HG03520 (cell line): Measurements from ENCODE around the gene ABO.
"Not testable (repeated sequence)": the region's sequence is repeated elsewhere in the genome, so short reads cannot be mapped to it uniquely, and the experiment has no call there.

Experiments used
- ATAC-seq: cut with Tn5 transposase; IDR thresholded peaks from one replicate; pipeline ENCODE4 v1.9.1; 2021; ENCODE audit warnings: mild to moderate bottlenecking, moderate library complexity; ENCODE audit not compliant: unreplicated experiment

Gene ABO

DNA sequence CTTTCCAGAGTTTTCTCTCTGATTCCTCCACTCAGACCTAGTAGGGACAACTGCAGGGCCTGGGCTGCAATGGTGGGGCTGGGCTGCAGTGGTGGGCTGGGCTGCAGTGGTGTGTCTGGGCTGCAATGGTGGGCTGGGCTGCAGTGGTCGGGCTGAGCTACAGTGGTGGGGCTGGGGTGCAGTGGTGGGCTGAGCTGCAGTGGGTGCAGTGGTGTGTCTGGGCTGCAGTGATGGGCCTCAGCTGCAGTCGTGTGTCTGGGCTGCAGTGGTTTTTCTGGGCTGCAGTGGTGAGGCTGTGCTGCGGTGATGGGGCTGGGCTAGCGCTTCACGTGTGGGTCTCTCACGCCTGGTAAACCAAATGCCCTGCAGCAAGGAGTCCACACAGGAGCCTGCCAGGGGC lies 27.4 kb downstream of the ABO start:
- no peak for ATAC-seq

DNA sequence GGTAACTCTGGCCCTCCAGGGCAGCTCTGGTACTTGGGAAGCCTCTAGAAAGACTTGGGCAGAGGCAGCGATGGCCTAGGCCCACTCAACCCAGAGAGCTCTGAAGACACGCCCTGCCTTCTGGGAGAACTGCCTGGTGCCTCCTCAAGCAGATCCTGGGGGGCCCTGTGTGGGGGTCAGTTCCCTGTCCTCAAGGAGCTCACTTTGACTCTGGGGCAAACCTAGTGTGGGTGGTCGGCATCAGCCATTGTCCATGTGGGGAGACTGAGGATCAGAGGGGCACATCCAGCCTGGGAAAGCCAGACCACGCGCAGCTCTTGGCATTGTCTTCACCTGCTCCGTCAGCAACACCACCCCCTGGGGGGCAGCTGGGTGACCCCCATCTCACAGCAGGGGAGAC lies 28.0 kb downstream of the ABO start:
- no peak for ATAC-seq

- ATAC-seq = no peak
Observed at GRCh38 chr9:133246562-133246961, 28.4 kb downstream of the ABO start.

- no peak for ATAC-seq
Observed at GRCh38 chr9:133242991-133243390, 32.0 kb downstream of the ABO start.

GRCh38 chr9:133242241-133242640 lies 32.8 kb downstream of the ABO start:
- no peak for ATAC-seq

DNA sequence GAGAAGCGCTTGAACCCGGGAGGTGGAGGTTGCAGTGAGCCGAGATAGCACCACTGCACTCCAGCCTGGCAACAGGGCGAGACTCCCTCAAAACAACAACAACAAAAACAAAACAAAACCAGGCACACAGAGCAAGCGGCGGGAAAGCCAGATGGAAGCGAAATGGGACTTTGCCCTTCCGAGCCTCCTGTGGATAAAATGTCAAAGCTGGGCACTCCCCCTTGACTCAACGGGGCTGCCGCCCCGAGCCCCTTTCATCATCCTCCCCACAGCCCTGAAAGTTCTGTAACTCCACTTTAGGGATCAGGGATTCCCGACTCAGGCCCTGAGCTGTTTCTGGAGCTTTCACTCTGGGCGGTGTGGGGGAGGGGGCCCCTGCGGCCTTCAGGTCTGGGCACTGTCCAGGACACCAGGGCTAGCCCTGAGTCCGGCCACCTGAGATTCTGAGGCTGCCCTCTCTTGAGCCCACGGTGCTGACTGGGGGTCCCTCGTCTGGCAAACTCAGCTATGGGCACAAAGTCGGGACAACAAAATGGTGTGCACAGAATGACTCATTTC lies 35.4 kb downstream of the ABO start:
- ATAC-seq = no peak

DNA sequence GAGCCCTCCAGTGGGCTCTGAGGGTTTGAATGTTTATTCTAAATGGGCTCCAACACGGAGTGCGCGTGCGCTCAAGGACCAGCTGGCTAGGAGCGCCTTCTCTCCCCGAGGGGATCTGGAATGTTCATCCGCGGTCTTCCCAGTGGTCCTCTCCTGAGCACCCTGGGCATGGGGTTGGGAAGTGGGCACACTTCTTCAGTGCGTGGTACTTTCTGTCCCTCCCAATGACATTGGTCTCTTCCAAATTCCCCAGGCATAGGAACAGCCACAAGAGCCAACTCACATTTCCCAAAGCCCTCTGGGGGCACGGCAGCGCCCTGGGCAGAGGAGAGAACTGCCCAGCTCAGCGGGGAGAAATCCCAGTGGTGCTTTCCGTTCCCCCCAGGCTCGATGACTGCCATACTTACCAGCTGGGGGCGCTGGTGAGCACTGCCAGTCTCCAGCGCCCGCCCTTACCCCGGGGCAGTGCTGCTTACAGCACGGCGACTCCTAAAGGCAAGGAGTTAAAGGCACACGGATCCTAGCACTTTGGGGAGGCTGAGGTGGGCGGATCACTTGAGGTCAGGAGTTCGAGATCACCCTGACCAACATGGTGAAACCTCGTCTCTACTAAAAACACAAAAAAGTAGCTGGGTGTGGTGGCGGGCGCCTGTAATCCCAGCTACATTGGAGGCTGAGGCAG lies 36.0 kb downstream of the ABO start:
- no peak for ATAC-seq

GRCh38 chr9:133238272-133238850 lies 36.6 kb downstream of the ABO start:
- no peak for ATAC-seq

DNA sequence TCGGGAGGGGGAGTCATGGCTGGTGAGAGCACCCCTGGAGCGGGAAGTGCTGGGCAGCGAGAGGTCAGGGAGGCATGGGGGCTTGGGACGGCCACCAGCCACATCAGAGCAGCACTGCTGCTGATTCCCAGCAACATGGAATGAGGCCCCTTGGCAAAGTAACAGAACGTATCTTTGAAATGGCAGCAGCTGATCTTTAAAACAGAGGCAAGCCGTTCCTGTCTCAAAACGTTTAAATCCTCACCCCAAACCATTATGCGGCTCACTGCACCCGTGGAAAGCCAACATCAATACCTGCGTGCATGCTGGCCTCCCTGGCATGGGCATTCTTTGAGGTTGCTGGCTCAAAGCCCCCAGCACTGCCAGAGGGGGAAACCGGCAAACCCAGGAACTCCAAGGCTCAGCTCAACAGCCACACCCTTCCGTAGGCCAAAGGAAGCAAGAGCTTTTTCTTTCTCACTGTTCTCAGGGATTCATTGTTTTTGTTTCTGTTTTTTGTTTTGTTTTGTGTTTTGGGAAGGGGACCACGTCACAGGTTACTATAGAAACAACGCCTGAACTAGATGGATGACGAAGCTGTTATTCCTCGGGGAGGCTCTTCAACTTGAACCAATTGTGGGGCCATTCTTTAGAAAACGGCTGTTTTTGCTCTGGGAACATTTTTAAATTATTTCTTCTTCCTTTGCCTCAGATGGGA lies 37.8 kb downstream of the ABO start:
- no peak for ATAC-seq

- ATAC-seq = not testable (repeated sequence)
Observed at GRCh38 chr9:133236291-133237034, 38.5 kb downstream of the ABO start.

DNA sequence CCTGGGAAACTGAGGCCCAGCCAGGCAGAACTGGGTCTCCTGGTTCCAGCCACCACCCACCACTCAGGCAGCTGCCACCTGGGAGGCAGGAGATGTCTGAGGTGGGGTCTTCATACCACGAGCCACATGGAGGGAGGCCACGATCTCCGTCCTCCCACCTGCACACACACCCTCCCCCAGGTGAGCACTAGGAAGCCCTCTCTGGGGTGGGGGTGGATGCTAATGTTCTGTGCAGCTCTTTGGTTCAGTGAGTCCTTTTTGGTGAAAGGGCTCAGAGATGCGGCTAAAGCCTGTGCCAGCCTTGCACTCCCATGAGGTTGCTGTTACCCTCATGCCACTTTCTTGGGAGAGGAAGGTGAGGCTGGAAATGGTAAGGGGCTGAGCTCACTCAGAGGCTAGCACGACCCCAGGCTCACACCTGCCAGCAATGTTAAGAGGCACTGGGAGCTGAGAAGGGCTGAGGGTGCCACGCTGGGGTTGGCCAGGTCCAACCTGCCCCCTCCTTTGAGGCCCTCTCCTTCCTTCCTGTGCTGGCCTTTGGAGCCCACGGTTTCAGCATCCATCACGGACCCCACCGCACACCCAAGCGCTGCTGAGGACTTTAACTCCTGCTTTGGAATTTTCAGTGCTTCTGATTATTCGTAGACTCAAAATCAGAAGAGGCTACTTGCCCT lies 39.3 kb downstream of the ABO start:
- no peak for ATAC-seq

- no peak for ATAC-seq
Observed at GRCh38 chr9:133234577-133235322, 40.3 kb downstream of the ABO start.

GRCh38 chr9:133233681-133234432 lies 41.1 kb downstream of the ABO start:
- ATAC-seq = no peak

GRCh38 chr9:133231934-133232568 lies 43.0 kb downstream of the ABO start:
- ATAC-seq = not testable (repeated sequence)

- not testable (repeated sequence) for ATAC-seq
Observed at GRCh38 chr9:133230514-133230913, 44.5 kb downstream of the ABO start.

DNA sequence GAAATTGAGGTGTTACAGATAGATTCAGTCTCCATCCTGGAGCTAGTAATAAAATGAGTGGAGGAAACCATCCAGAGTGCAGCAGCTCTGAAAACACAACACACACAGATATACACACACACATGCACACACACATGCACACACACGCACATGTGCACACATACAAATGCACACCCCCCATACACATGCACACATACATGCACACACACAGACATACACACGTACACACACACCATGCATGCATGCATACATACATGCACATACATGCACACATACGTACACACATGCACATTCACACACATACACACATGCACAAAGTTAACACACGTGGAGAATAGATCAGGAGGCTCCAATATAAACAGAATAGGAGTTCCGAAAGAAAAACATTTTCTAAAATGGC lies 44.9 kb downstream of the ABO start:
- ATAC-seq = no peak

- ATAC-seq = not testable (repeated sequence)
Observed at GRCh38 chr9:133228474-133229193, 46.4 kb downstream of the ABO start.

DNA sequence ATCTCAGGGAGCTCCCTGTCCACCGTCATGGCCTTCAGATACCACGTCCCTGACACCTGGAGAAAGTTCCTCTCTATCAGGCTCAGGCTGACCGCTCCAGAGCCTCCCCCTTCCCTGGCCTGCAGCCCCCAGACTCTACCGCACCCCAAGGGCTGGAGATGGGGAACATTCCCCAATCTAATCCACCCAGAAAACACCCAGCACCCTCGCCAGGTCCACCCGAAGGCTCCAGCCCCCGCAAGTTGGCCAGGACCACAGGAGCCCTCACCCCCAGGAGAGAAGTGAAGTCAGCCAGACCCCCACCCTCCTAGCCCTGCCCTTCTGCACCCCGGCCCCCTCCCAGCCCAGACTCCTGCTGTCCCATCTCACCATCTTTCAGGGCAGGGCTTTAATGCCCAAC lies 47.0 kb downstream of the ABO start:
- not testable (repeated sequence) for ATAC-seq
